Psoas muscle (tissue), 8 donors: Measurements from ENCODE around the gene L3HYPDH. TPM values are rescaled to one million over a fixed set of nuclear protein-coding genes. Genes with fewer than 3 reads are reported as not detected.
"Not testable (repeated sequence)": the region's sequence is repeated elsewhere in the genome, so short reads cannot be mapped to it uniquely, and the experiment has no call there.

Source experiments
- ATAC-seq, 4 donors: fragments of 200-7000 bp; cut with Tn5 transposase; one replicate each; pipeline ENCODE4 v1.9.1; 2020; ENCODE audit warnings: moderate library complexity in 3 of 4, mild to moderate bottlenecking in 2 of 4
- DNase-seq, 2 donors: peaks; one replicate each; pipeline ENCODE4 v3.0.0-alpha.2; 2020
- H3K27ac ChIP-seq: fragments of 200-600 bp; one replicate; pipeline ENCODE4 v1.8.0; 2022
- H3K27me3 ChIP-seq, 3 donors: fragments of 200-600 bp in 1 of 3; one replicate each; pipeline versions ENCODE4 v1.6.1 to v1.8.0; 2013 to 2022; ENCODE audit warnings: low read length in 2 of 3, mild to moderate bottlenecking in 2 of 3, moderate library complexity in 1 of 3; ENCODE audit not compliant: insufficient read depth in 3 of 3
- H3K36me3 ChIP-seq, 2 donors: fragments of 200-600 bp in 1 of 2; one replicate each; pipeline versions ENCODE4 v1.6.1 to v1.8.0; 2013 to 2022; ENCODE audit warnings: low read depth in 1 of 2, mild to moderate bottlenecking in 1 of 2, moderate library complexity in 1 of 2; ENCODE audit not compliant: insufficient read depth in 1 of 2
- H3K4me1 ChIP-seq: fragments of 200-600 bp; one replicate; pipeline ENCODE4 v1.8.0; 2022
- H3K4me3 ChIP-seq: fragments of 200-600 bp; one replicate; pipeline ENCODE4 v1.8.0; 2022; ENCODE audit warnings: mild to moderate bottlenecking
- H3K9me3 ChIP-seq: fragments of 200-600 bp; one replicate; pipeline ENCODE4 v1.8.0; 2022
- WGBS, 3 donors: extraction: QIAGEN DNeasy Blood & Tissue Kit; methylation state at CpG; one replicate each; pipeline versions ENCODE4 v1.1.6 to v1.1.7; 2013; 5-methylcytosine and 5-hydroxymethylcytosine counted together
- intact Hi-C, 2 donors: fragments of 100-400 bp; cut with DNase I; formaldehyde crosslinking; loops; one replicate each; pipeline versions ENCODE4 v1.11.0 to v1.14.2; 2022
- polyA plus RNA-seq, 3 donors: library from polyadenylated mRNA; stranded (reverse); fragments of 200-250 nt; gene quantifications; one replicate each; pipeline ENCODE4 v1.2.3, GENCODE V29; 2013
- total RNA-seq, 4 donors: library from RNA; stranded (reverse); fragmentation: NEBNext Ultra II Directional in 2 of 4; extraction: Animal tissue kit (Norgen Biotek cat#: 25700) in 2 of 4; gene quantifications; one replicate each; pipeline versions ENCODE4 v1.2.1 to v1.2.4, GENCODE V29; 2021 to 2023
- TF ChIP-seq, protein P1 (sequence below): fragments of 200-600 bp; IDR thresholded peaks from one replicate; pipeline ENCODE4 v1.8.0; 2022; ENCODE audit warnings: antibody characterized with exemption
- donor health status: healthy with polysubstance abuse.
- donor health status: DM: no; HTN: no; CAD: no; lungs with moderate emphysema.
- donor health status: Bipolar disorder and iron deficiency.
- donor health status: healthy.
- donor health status: DM: yes; HTN: yes; CAD: no.
- donor health status: DM: no; HTN: no; CAD: no.
- donor health status: DM: no; HTN: no; CAD: no.
- donor health status: DM: yes; HTN: yes; CAD: no.

Gene L3HYPDH
- total and polyA plus RNA-seq, 7 donors = 5.7 to 23.7 (median 12.3) TPM

GRCh38 chr14:59458486-59458885 lies 25.7 kb downstream of the L3HYPDH start:
- DNase-seq (no peak), ATAC-seq (no peak)
- WGBS, 3 donors = 80 to 83% (median 81%) methylated on average over 2 of the region's 2 CpGs
- Histone ChIP-seq H3K27ac (no peak overlapping the region), H3K27me3 (no peaks in the 10 kb centered on the region), H3K4me3 (no peak overlapping the region), H3K36me3 (peaks cover 0 to 50% of the 10 kb centered on the region in 2 donors), H3K9me3 (no peaks in the 10 kb centered on the region), H3K4me1 (no peaks in the 10 kb centered on the region)
- TF ChIP-seq, protein P1, sequence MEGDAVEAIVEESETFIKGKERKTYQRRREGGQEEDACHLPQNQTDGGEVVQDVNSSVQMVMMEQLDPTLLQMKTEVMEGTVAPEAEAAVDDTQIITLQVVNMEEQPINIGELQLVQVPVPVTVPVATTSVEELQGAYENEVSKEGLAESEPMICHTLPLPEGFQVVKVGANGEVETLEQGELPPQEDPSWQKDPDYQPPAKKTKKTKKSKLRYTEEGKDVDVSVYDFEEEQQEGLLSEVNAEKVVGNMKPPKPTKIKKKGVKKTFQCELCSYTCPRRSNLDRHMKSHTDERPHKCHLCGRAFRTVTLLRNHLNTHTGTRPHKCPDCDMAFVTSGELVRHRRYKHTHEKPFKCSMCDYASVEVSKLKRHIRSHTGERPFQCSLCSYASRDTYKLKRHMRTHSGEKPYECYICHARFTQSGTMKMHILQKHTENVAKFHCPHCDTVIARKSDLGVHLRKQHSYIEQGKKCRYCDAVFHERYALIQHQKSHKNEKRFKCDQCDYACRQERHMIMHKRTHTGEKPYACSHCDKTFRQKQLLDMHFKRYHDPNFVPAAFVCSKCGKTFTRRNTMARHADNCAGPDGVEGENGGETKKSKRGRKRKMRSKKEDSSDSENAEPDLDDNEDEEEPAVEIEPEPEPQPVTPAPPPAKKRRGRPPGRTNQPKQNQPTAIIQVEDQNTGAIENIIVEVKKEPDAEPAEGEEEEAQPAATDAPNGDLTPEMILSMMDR = no peak
- intact Hi-C loops = loop anchor here in 1 of 2 donors (10.0 kb wide), 1 partner anchor 434 kb away; no protein-coding TSS in a partner anchor

GRCh38 chr14:59455411-59455810 lies 28.8 kb downstream of the L3HYPDH start:
- H3K27me3 ChIP-seq = no peaks in the 10 kb centered on the region
- peaks cover 0 to 57% of the 10 kb centered on the region in 2 donors for H3K36me3 ChIP-seq
- no peak overlapping the region for H3K4me3 ChIP-seq
- DNase-seq (no peak), ATAC-seq (peak in 2 of 4 donors; percentile 15 to 41)
- TF ChIP-seq, protein P1 = no peak
- H3K4me1 ChIP-seq = no peaks in the 10 kb centered on the region
- H3K27ac ChIP-seq = no peak overlapping the region
- intact Hi-C loops = loop anchor here in 1 of 2 donors (10.0 kb wide), 1 partner anchor 431 kb away; no protein-coding TSS in a partner anchor
- no peaks in the 10 kb centered on the region for H3K9me3 ChIP-seq
- WGBS, 3 donors = 83 to 97% (median 96%) methylated on average over 1 of the region's 1 CpG

- DNase-seq (no peak), ATAC-seq (peak; percentile 59 to 93 (median 79))
- WGBS, 3 donors = 19 to 30% (median 23%) methylated on average over 2 of the region's 2 CpGs
- no peaks in the 10 kb centered on the region for H3K9me3 ChIP-seq
- H3K4me3 ChIP-seq = no peak overlapping the region
- no peaks in the 10 kb centered on the region for H3K4me1 ChIP-seq
- TF ChIP-seq, protein P1 = no peak
- no peaks in the 10 kb centered on the region for H3K27me3 ChIP-seq
- H3K36me3 ChIP-seq = peaks cover 0 to 50% of the 10 kb centered on the region in 2 donors
- H3K27ac ChIP-seq = no peak overlapping the region
- intact Hi-C loops = loop anchor here in 1 of 2 donors (10.0 kb wide), 1 partner anchor 429 kb away; no protein-coding TSS in a partner anchor
Observed at GRCh38 chr14:59454139-59454538, 30.1 kb downstream of the L3HYPDH start.

DNA sequence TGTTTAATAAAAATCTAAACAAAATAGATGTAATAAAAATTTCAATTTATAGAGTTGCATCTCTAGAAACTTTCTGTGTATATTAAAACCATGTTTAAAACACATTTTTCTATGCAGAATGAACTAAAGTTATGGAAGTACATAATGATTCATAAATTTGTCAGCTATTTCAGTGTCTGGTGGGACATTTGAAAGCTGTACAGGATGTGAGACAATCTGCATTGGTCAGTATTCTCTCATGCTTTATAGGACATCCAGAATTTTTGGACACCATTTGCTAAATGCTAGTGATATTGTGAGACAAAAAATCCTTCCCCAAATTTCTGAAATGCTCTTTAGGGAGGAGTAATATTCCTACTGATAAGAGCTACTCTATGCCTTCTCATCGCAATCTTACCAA lies 32.4 kb downstream of the L3HYPDH start:
- intact Hi-C loops = loop anchor here in 1 of 2 donors (10.0 kb wide), 1 partner anchor 427 kb away; no protein-coding TSS in a partner anchor
- Histone ChIP-seq H3K4me1 (no peaks in the 10 kb centered on the region), H3K27me3 (no peaks in the 10 kb centered on the region), H3K36me3 (peaks cover 0 to 36% of the 10 kb centered on the region in 2 donors), H3K27ac (no peak overlapping the region), H3K4me3 (no peak overlapping the region), H3K9me3 (no peaks in the 10 kb centered on the region)
- ATAC-seq (no peak), DNase-seq (no peak)
- 98 to 100% (median 100%) methylated on average over 1 of the region's 1 CpG for WGBS, 3 donors
- TF ChIP-seq, protein P1 = no peak

DNA sequence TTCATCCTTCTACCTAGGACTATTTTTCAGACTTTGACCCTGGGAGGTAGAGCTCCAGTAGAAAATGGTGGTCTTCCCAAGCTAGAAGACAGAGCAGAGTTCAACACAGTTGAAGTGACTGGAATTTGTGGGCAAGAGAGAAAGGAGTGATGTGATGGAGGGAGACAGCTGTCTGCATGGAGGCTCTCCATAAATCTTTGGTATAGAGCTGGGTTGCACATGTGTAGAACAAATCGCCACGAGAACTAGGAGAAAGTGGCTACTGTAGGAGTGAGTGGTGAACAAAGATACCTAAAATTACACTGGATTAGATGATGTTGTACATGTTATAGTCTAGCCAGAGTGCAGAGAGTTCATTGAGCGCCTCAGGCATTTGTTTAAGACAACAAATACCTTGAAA lies 33.5 kb downstream of the L3HYPDH start:
- H3K27ac ChIP-seq = no peak overlapping the region
- ATAC-seq = no peak
- peaks cover 0 to 25% of the 10 kb centered on the region in 2 donors for H3K36me3 ChIP-seq
- no peaks in the 10 kb centered on the region for H3K9me3 ChIP-seq
- H3K4me3 ChIP-seq = no peak overlapping the region
- TF ChIP-seq, protein P1 = no peak
- WGBS, 3 donors = 50 to 69% (median 61%) methylated on average over 3 of the region's 3 CpGs
- no peak for DNase-seq
- no peaks in the 10 kb centered on the region for H3K27me3 ChIP-seq
- intact Hi-C loops = loop anchor here in 1 of 2 donors (10.0 kb wide), 1 partner anchor 426 kb away; no protein-coding TSS in a partner anchor
- no peaks in the 10 kb centered on the region for H3K4me1 ChIP-seq

- H3K36me3 ChIP-seq = peaks cover 0 to 14% of the 10 kb centered on the region in 2 donors
- H3K4me1 ChIP-seq, H3K4me3 ChIP-seq, H3K27ac ChIP-seq, H3K27me3 ChIP-seq, DNase-seq, ATAC-seq, H3K9me3 ChIP-seq, intact Hi-C loops: not testable (repeated sequence)
- 60 to 94% (median 69%) methylated on average over 1 to 2 of the region's 2 CpGs for WGBS, 3 donors
Observed at GRCh38 chr14:59448673-59449072, 35.5 kb downstream of the L3HYPDH start.
